ENCODE data around the gene BRI3. TPM values are rescaled to one million over a fixed set of nuclear protein-coding genes. Genes with fewer than 3 reads are reported as not detected.

The BRI3 gene
- total and polyA plus RNA-seq, 2 of the 8 experiments (the other 6 are each of a cell fraction or from before 2014, with no cell fraction given): 77.5 to 93.4 TPM

DNA sequence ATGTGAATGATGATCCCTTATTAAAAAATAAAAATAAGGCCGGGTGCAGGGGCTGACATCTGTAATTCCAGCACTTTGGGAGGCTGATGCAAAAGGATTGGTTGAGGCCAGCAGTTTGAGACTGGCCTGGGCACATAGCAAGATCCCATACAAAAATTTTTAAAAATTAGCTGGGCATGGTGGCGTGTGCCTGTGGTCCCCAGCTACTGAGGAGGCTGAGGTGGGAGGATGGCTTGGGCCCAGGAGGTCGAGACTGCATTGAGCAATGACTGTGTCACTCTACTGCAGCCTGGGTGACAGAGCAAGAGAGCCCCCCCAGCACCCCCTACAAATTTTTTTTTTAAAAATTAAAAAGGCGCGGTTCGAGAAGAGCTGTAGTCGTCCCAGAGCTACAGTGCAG lies 1.2 kb upstream of the BRI3 start:
- no peaks in the 10 kb centered on the region; a peak in 1 of 8 replicates for H3K36me3 ChIP-seq (ENCODE audit: control insufficient read depth in 2 of 4, insufficient read depth in 4 of 4, low read length in 3 of 4)

More for the DNA sequence above, 1.2 kb upstream of the BRI3 start:
- Histone ChIP-seq H4K8ac (ENCODE audit: extremely low read depth, insufficient read depth, low read length) (no peak overlapping the region), H3K56ac (replicated peaks; ENCODE audit: insufficient read length, low read depth, low read length) (no peak overlapping the region), H3K18ac (ENCODE audit: extremely low read depth, low read length) (no peak overlapping the region), H3K4me3 (ENCODE audit: extremely low read depth in 1 of 4, insufficient read depth in 2 of 4, low read depth in 3 of 4, low read length in 4 of 4) (peak overlapping the region in 3 of 4 experiments; percentile 55 to 74 (median 69); a peak in 4 of 8 replicates), H4K5ac (ENCODE audit: insufficient read length, low read depth, low read length) (no peak overlapping the region), H3K14ac (ENCODE audit: insufficient read length) (no peak overlapping the region), H3K27ac (ENCODE audit: low read depth, low read length) (no peak overlapping the region), H4K20me1 (replicated peaks in 1 of 2; ENCODE audit: control insufficient read depth in 1 of 2, insufficient read depth in 2 of 2, low read length in 2 of 2) (peaks cover 17 to 20% of the 10 kb centered on the region in 2 experiments), H3K9me3 (ENCODE audit: insufficient read depth in 2 of 2, low read depth in 1 of 2, low read length in 1 of 2) (no peaks in the 10 kb centered on the region), H2AFZ (ENCODE audit: low read length) (no peak overlapping the region), H3K27me3 (replicated peaks in 1 of 4; ENCODE audit: control insufficient read depth in 3 of 4, extremely low read depth in 1 of 4, insufficient read depth in 3 of 4, low read length in 3 of 4) (no peaks in the 10 kb centered on the region), H2BK5ac (ENCODE audit: low read depth, low read length) (no peak overlapping the region), H3K4me2 (ENCODE audit: insufficient read depth in 1 of 2, low read depth in 2 of 2, low read length in 2 of 2) (peak overlapping the region; percentile 84 to 87), H2BK120ac (replicated peaks; ENCODE audit: low read depth, low read length) (no peak overlapping the region), H3K4me1 (replicated peaks in 1 of 4; ENCODE audit: control insufficient read depth in 3 of 4, insufficient read depth in 4 of 4, low read length in 3 of 4) (peaks cover 6 to 15% (median 9%) of the 10 kb centered on the region in 4 experiments; a peak in 6 of 7 replicates), H4K91ac (replicated peaks; ENCODE audit: insufficient read length, low read length) (no peak overlapping the region), H3K9ac (replicated peaks in 1 of 4; ENCODE audit: extremely low read depth in 1 of 4, low read depth in 3 of 4, low read length in 3 of 4) (no peak overlapping the region), H2BK20ac (ENCODE audit: low read length) (no peak overlapping the region), H3K79me2 (ENCODE audit: control insufficient read depth in 1 of 2, insufficient read depth in 2 of 2, low read length in 2 of 2) (peaks cover 7 to 30% of the 10 kb centered on the region in 2 experiments), H2AK5ac (ENCODE audit: low read depth, low read length) (no peak overlapping the region), H2BK12ac (ENCODE audit: low read depth, low read length) (no peak overlapping the region), H3K4ac (replicated peaks; ENCODE audit: insufficient read length, low read depth, low read length) (no peak overlapping the region), H2BK15ac (ENCODE audit: low read length) (no peak overlapping the region), H3K23ac (ENCODE audit: insufficient read length) (no peak overlapping the region), H3K23me2 (ENCODE audit: low read depth, low read length) (peaks cover 5% of the 10 kb centered on the region; the same call in 1 of the 2 replicates), H3K79me1 (ENCODE audit: low read depth, low read length) (peaks cover 6% of the 10 kb centered on the region)
- DNase-seq (ENCODE audit: low read depth in 1 of 2, low spot score in 2 of 2) (no peak), FAIRE-seq (no peak)
- TF ChIP-seq SP4 (IDR thresholded peaks at IDR 0.05; ENCODE audit: low read length): no peak
- 0 out of 2 replicates have a peak, but pooled peaks have one; percentile 23 for TF ChIP-seq KDM1A (IDR thresholded peaks at IDR 0.05; ENCODE audit: borderline replicate concordance, low read length)
- TF ChIP-seq RBBP5 (IDR thresholded peaks at IDR 0.05; ENCODE audit: borderline replicate concordance, low read depth, low read length): no peak
- 49% methylated on average over 7 of the region's 7 CpGs; no CpG with 5 or more reads in 1 of the 2 experiments for WGBS, 2 experiments (ENCODE audit: extremely low coverage in 1 of 2, insufficient coverage in 1 of 2, insufficient read length in 1 of 2, insufficient replicate concordance in 2 of 2, low coverage in 1 of 2, low lambda C conversion rate in 2 of 2, missing lambda C conversion rate in 1 of 2)
- POLR2A ChIA-PET (ENCODE audit: partially characterized antibody): interaction anchor here (0.9 to 2.0 kb wide), 2 partner anchors 12 to 29 kb away, joined by 3 to 8 read pairs; no protein-coding TSS in a partner anchor
- CTCF ChIA-PET (ENCODE audit: partially characterized antibody): interaction anchor here (1.2 kb wide), 1 partner anchor 14 kb away, joined by 3 read pairs; no protein-coding TSS in a partner anchor
